Measurements from ENCODE around the gene ACLY. TPM values are rescaled to one million over a fixed set of nuclear protein-coding genes. Genes with fewer than 3 reads are reported as not detected.
A peak's percentile ranks its signal among the peaks of the same experiment; 100 is the strongest.

Gene ACLY
- total and polyA plus RNA-seq, 2 of the 13 experiments (the other 11 are each of a cell fraction or from before 2014, with no cell fraction given) = 111 to 218 TPM

- no peak for TF ChIP-seq E2F5 (CRISPR knock-in tag; conservative IDR thresholded peaks at IDR 0.05)
- TF ChIP-seq HES4 (CRISPR knock-in tag; IDR thresholded peaks at IDR 0.05; ENCODE audit: borderline replicate concordance) = peak; percentile 71; the same call in 1 of the 2 replicates
- TF ChIP-seq IRF2 (CRISPR knock-in tag; IDR thresholded peaks at IDR 0.05) = no peak
- no peak for TF ChIP-seq ZBTB43 (CRISPR knock-in tag; conservative IDR thresholded peaks at IDR 0.05)
- no peak for TF ChIP-seq ZNF7 (CRISPR knock-in tag; IDR thresholded peaks at IDR 0.05)
- TF ChIP-seq RARA (CRISPR knock-in tag; IDR thresholded peaks at IDR 0.05) = no peak
- TF ChIP-seq ARID5B (CRISPR knock-in tag; IDR thresholded peaks at IDR 0.05) = no peak; the same call in 1 of the 2 replicates
- no peak for TF ChIP-seq SUZ12 (IDR thresholded peaks at IDR 0.05; ENCODE audit: low read depth, low read length)
- TF ChIP-seq ZSCAN9 (CRISPR knock-in tag; IDR thresholded peaks at IDR 0.05; ENCODE audit: borderline replicate concordance) = no peak
- no peak for TF ChIP-seq ZNF501 (CRISPR knock-in tag; IDR thresholded peaks at IDR 0.05)
- TF ChIP-seq NFKBIZ (CRISPR knock-in tag; IDR thresholded peaks at IDR 0.05) = no peak
- TF ChIP-seq TOE1 (CRISPR knock-in tag; IDR thresholded peaks at IDR 0.05) = no peak
- no peak for TF ChIP-seq ZNF136 (CRISPR knock-in tag; IDR thresholded peaks at IDR 0.05; ENCODE audit: low read depth)
- no peak; the same call in 1 of the 2 replicates for TF ChIP-seq ATF6 (CRISPR knock-in tag; conservative IDR thresholded peaks at IDR 0.05)
- peak; percentile 40 for TF ChIP-seq ZNF18 (CRISPR knock-in tag; IDR thresholded peaks at IDR 0.05; ENCODE audit: insufficient replicate concordance)
- TF ChIP-seq HNF4G (IDR thresholded peaks at IDR 0.05; ENCODE audit: borderline replicate concordance, low read depth, low read length) = no peak
- TF ChIP-seq HNF4G (CRISPR knock-in tag; IDR thresholded peaks at IDR 0.05; ENCODE audit: borderline replicate concordance, low read depth) = 0 out of 2 replicates have a peak, but pooled peaks have one; percentile 6
- no peak for TF ChIP-seq ZNF12 (CRISPR knock-in tag; IDR thresholded peaks at IDR 0.05)
- TF ChIP-seq PHF8 (CRISPR knock-in tag; IDR thresholded peaks at IDR 0.05) = no peak
- TF ChIP-seq MLX (CRISPR knock-in tag; IDR thresholded peaks at IDR 0.05) = no peak
These were observed 1.3 kb upstream of the ACLY start (continued) for GRCh38 chr17:41919840-41920579.

Measured in HepG2 (cell line).